Ishikawa (cell line): Measurements from ENCODE around the gene RIPOR3.

Experiments used
- CREB1 ChIP-seq: IDR thresholded peaks from 2 replicates; pipeline ENCODE4 v1.6.1; 2012; ENCODE audit warnings: low read depth
- FOXM1 ChIP-seq: IDR thresholded peaks from 2 replicates; pipeline ENCODE4 v1.6.1; 2012; ENCODE audit warnings: low read depth, borderline replicate concordance
- MAX ChIP-seq: IDR thresholded peaks from 2 replicates; pipeline ENCODE4 v1.6.1; 2012
- RAD21 ChIP-seq: IDR thresholded peaks from 2 replicates; pipeline ENCODE4 v1.6.1; 2012; ENCODE audit warnings: low read depth
- TAF1 ChIP-seq: IDR thresholded peaks from 2 replicates; pipeline ENCODE4 v1.6.1; 2012; ENCODE audit warnings: low read depth, mild to moderate bottlenecking
- ZBTB7A ChIP-seq: IDR thresholded peaks from 2 replicates; pipeline ENCODE4 v1.6.1; 2012; ENCODE audit warnings: low read depth
- TF ChIP-seq, protein P1 (sequence below): IDR thresholded peaks from 2 replicates; pipeline ENCODE4 v1.6.1; 2012

- TF ChIP-seq RAD21 (no peak), TAF1 (no peak), FOXM1 (no peak), CREB1 (no peak), ZBTB7A (no peak), MAX (no peak)
- TF ChIP-seq, protein P1, sequence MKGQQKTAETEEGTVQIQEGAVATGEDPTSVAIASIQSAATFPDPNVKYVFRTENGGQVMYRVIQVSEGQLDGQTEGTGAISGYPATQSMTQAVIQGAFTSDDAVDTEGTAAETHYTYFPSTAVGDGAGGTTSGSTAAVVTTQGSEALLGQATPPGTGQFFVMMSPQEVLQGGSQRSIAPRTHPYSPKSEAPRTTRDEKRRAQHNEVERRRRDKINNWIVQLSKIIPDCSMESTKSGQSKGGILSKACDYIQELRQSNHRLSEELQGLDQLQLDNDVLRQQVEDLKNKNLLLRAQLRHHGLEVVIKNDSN: no peak
Measured at GRCh38 chr20:50717312-50717711, 26.0 kb upstream of the RIPOR3 start.
